NB4 (cell line): ENCODE results near the gene EID1.

Source experiments
- CTCF ChIP-seq: IDR thresholded peaks from one replicate; pipeline ENCODE4 v1.5.1; 2012; ENCODE audit warnings: low read depth, low read length
- MAX ChIP-seq: IDR thresholded peaks from 2 replicates; pipeline ENCODE4 v1.6.1; 2011; ENCODE audit warnings: low read depth, low read length
- POLR2A ChIP-seq: IDR thresholded peaks from 2 replicates; pipeline ENCODE4 v1.6.1; 2011; ENCODE audit warnings: mild to moderate bottlenecking; ENCODE audit not compliant: insufficient read length; ENCODE audit errors: extremely low read depth

- TF ChIP-seq MAX (no peak), CTCF (no peak), POLR2A (no peak)
These were observed 45.3 kb upstream of the EID1 start for GRCh38 chr15:48832648-48833047.
